ENCODE measurements around the gene KCNA10. TPM values are rescaled to one million over a fixed set of nuclear protein-coding genes. Genes with fewer than 3 reads are reported as not detected.

The KCNA10 gene
- total RNA-seq, 1 experiment from 2014 or later: not detected

- H2AK5ac ChIP-seq (ENCODE audit: insufficient read length, low read length): no peak overlapping the region
- no peak overlapping the region for H3K4me3 Mint-ChIP-seq
- peaks cover 21 to 26% of the 10 kb centered on the region in 2 experiments for H3K4me1 Mint-ChIP-seq
- H3K9ac ChIP-seq (ENCODE audit: extremely low read depth, insufficient read length, low read length): no peak overlapping the region
- H2BK15ac ChIP-seq (ENCODE audit: low read depth, low read length): no peak overlapping the region
- no peak overlapping the region for H2BK5ac ChIP-seq (ENCODE audit: insufficient read length, low read length)
- H3K36me3 Mint-ChIP-seq (ENCODE audit: insufficient read depth in 1 of 3, low read depth in 3 of 3): no peaks in the 10 kb centered on the region
- H3K4ac ChIP-seq (ENCODE audit: low read depth, low read length): no peak overlapping the region
- no peak overlapping the region for H3K27ac Mint-ChIP-seq
- peak; percentile 36; the same call in 2 of the 3 replicates for TF ChIP-seq CTCF (conservative IDR thresholded peaks at IDR 0.05)
- no peak overlapping the region for H3T11ph ChIP-seq (ENCODE audit: low read length)
- no peak overlapping the region for H3K14ac ChIP-seq (ENCODE audit: insufficient read depth, low read length)
- H3K79me1 ChIP-seq (ENCODE audit: insufficient read depth, low read depth, low read length, poor library complexity, severe bottlenecking): no peaks in the 10 kb centered on the region
- H3K27me3 ChIP-seq (ENCODE audit: insufficient read depth, low read length): no peaks in the 10 kb centered on the region
- no peak overlapping the region for H4K91ac ChIP-seq (ENCODE audit: insufficient read length, low read depth, low read length)
- DNase-seq: peak; percentile 77
- WGBS (ENCODE audit: extremely low coverage, insufficient read length, low lambda C conversion rate): no CpG with 5 or more reads among the region's 5 CpGs
- no peak overlapping the region for H3K56ac ChIP-seq (ENCODE audit: insufficient read length, low read depth, low read length)
- H3K23me2 ChIP-seq (ENCODE audit: insufficient read length, low read depth, low read length, poor library complexity, severe bottlenecking): no peaks in the 10 kb centered on the region
- H2BK20ac ChIP-seq (ENCODE audit: low read depth, low read length, poor library complexity, severe bottlenecking): no peak overlapping the region
- no peak overlapping the region for H3K18ac ChIP-seq (ENCODE audit: insufficient read length, low read depth, low read length)
- no peak overlapping the region for H2BK120ac ChIP-seq (ENCODE audit: low read depth, low read length, poor library complexity, severe bottlenecking)
- H4K5ac ChIP-seq (ENCODE audit: insufficient read length, low read depth, low read length): no peak overlapping the region
- no peak overlapping the region for H2AFZ ChIP-seq (ENCODE audit: low read length)
- H3K79me2 ChIP-seq (ENCODE audit: insufficient read depth, low read length): no peaks in the 10 kb centered on the region
- no peaks in the 10 kb centered on the region for H3K4me1 ChIP-seq (ENCODE audit: insufficient read depth, low read length)
- no peaks in the 10 kb centered on the region for H4K20me1 ChIP-seq (ENCODE audit: control insufficient read depth, insufficient read depth, insufficient read length)
- no peaks in the 10 kb centered on the region for H3K9me3 ChIP-seq (ENCODE audit: control insufficient read depth, low read depth, low read length)
- no peak overlapping the region for H3K4me2 ChIP-seq (ENCODE audit: insufficient read depth, insufficient read length, low read length)
- H3K9me3 Mint-ChIP-seq: no peaks in the 10 kb centered on the region
- peaks cover 5% of the 10 kb centered on the region; the same call in 1 of the 2 replicates for H3K27me3 Mint-ChIP-seq (ENCODE audit: low read depth)
- no peak overlapping the region for H3K23ac ChIP-seq (ENCODE audit: insufficient read length, low read depth, low read length)
- H2BK12ac ChIP-seq (ENCODE audit: insufficient read length, low read depth, low read length): no peak overlapping the region
- H3K27ac ChIP-seq (ENCODE audit: insufficient read length, low read depth, low read length): no peak overlapping the region
- no peak overlapping the region for H4K8ac ChIP-seq (replicated peaks; ENCODE audit: insufficient read length, low read depth, low read length)
Measured at GRCh38 chr1:110475362-110476027, 43.5 kb downstream of the KCNA10 start.

All from H9 (cell line).